NCI-H128 (cell line): ENCODE measurements around the gene FIGNL2.
"Not testable (repeated sequence)": the region's sequence is repeated elsewhere in the genome, so short reads cannot be mapped to it uniquely, and the experiment has no call there.

Experiments used
- DNase-seq: peaks from one replicate; lab custom pipeline; 2025; ENCODE audit not compliant: unreplicated experiment; lab: John Stamatoyannopoulos, UW

Gene FIGNL2

DNA sequence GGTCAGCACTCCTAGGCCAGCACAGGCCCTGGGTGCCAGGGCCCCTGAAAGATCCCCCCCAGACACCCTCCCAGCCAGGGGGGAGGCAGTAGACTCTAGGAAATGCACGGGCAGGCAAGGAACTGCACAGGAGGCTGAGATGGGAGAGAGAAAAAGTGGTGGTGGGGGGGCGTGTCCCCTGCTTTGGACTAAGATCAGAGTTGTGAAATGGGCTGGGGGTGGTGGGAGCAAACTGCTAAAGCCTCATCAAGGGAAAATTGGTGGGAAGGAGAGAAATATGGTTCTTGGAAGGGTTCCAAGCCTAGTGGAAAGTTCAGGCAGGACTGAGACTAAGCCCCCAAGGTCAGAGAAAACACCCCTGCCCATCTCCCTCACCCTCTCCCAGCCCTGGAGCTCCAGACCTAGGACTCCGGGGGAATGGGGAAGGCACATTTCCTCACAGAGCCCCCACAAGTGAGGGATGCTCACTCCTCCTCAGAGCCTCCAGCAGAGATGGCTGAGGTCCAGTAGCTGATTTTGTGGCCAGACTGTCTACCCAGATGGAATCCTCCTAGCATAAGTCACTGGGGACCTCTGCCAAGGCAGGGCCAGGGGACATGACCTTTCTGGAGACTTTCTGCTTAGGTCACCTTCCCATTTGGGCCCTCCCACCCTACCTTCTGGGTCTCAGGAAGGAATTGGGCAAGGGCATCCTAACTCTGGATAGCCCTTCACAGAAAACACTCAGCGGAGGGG is 29.8 kb downstream of the FIGNL2 start:
- no peak for DNase-seq

DNA sequence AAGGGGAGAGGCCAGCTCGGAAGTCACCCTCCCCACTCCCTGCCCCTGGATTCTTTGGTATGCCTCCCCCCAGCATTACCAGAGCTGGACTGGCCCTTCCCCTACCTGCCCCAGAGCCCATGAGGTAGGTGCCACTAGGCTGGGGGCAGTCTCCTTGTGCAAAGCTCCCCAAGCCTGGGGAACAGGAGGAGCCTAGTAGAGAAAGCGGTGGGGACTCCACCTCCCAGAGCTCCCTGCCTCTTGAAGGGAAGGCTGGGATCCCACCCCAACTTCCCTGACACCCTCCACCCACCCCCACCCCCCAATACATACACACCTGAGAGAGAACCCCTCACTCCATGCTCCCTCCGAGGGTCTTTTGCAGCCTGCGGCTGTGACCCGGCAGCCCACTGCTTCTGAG is 30.4 kb downstream of the FIGNL2 start:
- DNase-seq, result no peak

DNA sequence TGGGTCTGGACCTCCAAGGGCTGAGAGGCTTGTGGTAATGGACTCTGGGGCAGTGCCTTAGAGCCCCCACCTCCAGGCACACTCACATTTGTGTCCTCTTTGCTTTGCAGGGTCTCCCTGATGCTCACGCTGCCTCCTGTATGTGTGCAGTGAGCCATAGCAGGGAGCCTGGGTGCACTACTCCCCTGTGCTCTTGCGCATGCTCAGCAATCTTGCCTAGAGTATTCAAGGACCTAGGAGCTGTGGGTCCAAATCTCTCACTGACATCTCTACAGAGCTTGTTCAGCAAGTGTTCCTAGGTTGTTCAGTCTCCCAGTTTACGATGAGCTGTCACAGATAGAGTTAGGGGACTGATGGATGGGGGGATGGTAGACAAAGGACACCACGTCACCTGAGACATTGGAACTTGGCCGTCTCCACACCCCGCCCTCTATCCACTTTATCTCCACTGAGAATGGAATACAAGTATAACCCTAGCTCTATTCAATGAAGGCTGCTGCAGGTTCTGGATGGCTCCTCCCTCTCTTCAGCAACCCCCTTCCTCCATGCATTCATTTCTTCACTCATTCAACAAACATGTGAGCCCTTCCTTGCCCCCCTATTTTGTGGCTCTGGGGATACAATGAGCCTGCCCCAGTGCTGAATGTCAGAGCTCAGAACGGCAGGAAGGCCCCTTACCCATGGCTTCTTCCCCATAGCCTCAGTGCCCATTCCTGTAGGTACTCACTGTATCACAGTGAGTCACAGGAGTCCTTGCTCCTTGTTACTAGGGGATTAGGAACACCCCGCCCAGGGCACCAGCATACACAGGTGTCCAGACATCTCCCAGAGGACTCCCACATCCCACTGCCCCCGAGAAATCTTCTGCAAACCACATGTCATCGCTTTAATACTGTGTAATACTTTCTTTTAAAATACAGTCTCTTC is 31.2 kb downstream of the FIGNL2 start:
- DNase-seq, result no peak

DNA sequence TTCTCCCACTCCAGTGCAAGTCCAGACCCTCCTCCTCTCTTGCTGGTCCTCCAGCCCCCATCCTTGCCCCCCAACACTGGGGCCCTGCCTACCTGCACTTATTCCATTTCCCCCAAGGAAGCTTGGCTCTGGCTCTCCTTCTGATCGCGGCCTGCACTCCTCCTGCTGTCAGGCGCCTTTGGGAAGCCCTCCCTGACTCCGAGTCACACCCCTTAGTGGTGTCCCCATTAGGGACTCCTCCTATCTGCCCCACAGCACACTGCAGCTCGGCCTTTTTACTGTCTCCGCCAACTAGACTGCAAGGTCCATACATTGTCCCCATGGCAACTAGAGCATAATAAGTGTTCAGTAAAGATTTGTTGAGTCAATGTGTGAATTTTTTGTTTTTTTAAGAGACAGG is 32.9 kb downstream of the FIGNL2 start:
- no peak for DNase-seq

DNA sequence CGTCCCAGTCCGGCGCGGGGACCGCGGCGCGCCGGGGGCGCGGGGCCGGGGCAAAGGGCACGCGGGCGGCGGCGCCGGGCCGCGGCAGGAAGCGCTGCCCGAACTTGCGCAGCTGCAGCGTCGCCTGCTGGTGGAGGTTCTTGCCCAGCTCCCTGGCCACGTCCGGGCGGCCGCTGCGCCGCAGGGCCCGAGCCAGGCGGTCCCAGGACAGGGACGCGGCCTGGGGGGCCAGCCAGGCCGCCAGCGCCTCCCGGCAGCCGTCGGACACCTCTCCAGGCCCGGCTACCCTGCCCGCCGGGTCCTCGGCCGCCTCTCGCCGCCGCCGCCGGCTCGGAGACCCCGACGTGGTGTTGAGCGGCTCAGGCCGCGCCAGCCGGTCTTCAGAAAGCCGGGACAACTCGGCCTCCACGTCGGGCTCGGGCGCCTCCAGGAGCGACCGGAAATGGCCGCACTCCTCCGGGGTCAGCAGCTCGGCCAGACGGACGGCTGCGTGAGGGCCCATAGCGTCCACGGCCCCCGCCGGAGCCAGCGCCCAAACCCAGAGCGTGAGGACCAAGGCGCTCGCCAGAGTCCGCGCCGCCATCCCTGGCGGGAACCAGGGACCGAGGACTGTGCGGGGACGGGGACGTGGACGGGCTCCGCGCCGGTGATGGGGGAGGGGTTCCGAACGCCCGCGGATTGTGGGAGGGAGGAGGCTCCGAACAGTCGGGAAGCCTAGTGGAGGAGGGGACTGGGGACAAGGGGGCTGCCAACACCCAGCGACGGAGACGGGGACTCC is 34.0 kb downstream of the FIGNL2 start:
- no peak for DNase-seq

DNA sequence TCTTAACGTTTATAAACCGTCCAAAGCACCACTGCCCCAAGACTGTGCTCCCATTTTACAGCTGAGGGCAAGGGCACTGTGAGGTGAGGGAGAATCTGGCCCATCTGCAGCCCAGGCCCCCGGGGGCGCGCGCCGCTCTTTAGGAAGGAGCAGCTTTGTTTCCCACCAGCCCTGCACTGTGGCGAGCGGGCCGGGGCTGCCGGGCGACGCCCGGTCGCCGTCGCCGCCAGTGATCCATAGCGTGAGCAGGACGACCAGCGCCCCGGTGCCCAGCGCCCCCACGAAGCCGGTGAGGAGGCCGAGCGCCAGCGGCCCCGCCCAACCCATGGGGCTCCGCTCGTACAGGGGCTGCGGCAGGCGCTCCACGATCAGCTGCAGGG is 34.6 kb downstream of the FIGNL2 start:
- DNase-seq, result no peak

DNA sequence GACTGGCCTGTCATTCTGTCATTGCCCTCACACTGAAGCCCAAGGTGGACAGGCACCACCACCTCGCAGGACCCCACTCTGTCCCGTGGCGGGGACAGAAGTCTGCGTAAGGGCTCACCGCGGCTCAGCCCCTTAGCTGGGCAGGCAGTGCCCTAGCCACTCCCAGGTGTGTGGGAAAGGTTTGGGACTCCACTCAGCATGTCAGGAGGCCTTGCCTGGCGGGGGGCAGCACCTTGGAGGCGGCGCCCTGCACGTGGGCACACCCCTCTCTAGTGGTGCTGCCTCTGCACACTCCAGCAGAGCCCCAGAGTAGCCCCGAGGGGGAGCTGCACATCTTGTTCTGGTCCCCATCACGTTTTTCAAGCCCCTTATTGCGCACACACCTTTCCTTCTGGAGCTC is 35.6 kb downstream of the FIGNL2 start:
- no peak for DNase-seq

DNA sequence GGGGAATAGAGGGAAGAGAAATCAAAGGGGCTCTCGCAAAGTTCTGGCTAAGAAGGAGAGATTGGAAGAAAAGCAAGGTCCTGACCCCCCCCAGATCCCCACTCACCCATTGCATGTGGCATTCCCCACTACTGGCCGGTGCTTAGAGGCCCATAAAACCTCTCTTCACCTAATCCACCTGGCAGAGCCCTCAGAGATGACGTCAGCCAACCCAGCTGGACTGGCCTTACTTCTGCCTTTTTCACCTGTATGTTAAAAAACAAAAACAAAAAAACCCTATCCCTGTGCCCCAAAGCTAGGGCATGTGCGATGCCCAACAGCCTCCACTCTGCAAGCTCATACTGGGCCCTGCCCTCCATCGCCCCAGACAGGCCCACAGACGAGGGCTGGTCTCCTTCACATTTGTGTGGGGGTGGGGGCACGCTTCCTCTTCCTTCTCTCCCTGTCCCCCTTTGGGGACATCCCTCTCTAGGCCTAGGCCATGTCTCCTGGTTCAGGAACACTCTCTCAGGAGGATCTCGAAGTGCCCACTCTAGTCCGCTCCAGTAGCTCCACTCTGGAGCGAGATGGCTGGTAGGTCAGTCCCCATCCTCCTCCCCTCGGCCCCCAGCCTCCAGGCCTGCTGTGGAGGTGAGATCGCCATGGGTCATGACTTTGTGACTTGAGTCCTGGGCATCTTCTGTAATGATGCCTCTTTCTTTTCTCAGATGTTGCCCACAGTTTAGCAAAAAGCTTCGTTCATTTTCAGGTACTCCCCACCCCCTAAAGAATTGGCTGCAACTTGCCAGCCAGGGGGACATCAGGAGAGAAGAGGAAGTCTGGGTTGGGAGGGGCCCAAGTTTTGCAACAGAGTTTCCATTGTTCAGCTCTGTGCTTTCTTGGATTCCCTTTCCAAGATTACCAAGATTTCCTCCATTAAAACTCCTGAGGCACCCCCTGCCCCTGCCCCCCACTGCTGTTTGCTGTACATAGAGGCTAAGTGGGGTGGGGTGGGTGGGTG is 37.0 kb downstream of the FIGNL2 start:
- no peak for DNase-seq

DNA sequence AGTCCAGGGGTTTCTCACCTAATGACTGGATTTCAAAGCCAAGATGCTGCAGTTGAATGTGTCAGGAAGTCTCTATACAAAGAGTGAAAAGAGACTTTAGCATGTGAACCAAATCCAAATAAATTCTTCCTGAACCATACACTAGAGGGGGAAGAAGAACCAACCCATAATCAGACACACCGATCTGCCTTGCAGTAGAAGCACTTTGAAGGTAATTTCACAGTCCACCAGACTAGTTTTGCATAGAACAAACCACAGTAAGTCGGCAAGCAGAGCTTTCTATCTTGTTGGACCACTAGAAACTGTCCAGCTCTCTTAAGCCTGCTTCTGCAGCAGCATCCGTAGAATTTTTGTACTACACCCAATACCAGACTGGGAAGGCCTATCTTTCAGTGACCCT is 39.3 kb downstream of the FIGNL2 start:
- no peak for DNase-seq

DNA sequence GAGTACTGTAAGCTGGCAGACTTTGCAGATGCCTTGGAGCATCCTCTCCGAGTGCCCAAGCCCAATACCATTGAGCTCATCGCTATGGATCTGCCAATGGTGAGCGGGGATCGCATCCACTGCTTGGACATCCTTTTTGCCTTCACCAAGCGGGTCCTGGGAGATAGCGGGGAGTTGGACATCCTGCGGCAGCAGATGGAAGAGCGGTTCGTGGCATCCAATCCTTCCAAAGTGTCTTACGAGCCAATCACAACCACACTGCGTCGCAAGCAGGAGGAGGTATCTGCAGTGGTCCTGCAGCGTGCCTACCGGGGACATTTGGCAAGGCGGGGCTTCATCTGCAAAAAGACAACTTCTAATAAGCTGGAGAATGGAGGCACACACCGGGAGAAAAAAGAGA is 41.6 kb downstream of the FIGNL2 start:
- no peak for DNase-seq

DNA sequence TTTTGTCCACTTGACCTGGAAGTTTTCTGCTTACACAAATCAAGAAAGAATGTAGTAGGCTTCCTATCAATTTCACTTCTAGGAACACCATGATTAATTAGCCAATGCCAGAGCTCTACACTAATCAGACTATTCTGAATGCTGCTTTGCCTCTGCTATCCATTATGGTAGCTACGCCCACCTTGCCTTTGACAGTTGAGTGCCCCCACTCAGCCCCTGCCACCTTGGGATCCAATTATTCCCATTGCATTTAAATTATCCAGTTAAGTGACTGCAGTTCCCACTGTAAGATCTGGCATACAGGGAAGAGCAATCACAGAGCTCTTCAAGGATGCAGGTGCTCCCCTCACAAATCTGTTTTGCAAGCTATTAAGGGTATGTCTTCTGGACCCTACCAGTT is 47.5 kb downstream of the FIGNL2 start:
- DNase-seq, result no peak

DNA sequence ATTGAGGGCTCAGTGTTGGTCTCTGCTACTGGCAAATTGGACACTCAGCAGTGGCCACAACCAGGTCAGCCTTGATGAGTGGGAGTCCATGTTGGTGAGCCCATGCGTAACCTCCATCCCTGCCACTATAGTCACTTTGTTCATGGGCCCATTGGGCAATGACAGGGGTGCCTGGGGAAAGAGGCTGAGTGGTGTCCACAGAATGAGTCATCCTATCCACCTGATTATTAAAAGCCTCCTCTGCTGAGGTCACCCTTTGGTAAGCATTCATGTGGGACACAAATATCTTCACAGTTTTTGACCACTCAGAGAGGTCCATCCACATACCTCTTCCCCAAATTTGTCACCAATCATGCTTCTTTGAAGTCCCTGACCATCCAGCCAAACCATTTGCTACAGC is 50.0 kb downstream of the FIGNL2 start:
- DNase-seq, result no peak

DNA sequence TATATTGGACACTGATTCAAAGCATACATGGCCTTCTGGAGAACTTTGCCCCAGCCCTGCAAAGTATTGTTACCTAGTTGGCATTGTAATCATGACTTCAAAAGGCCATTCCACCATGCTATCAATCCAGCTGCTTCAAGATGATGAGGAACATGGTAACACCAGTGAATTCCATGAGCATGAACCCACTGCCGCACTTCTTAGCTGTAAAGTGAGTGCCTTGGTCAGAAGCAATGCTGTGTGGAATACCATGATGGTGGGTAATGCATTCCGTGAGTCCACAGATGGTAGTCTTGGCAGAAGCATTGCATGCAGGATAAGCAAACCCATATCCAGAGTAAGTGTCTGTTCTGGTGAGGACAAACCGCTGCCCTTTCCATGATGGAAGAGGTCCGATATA is 50.5 kb downstream of the FIGNL2 start:
- not testable (repeated sequence) for DNase-seq

DNA sequence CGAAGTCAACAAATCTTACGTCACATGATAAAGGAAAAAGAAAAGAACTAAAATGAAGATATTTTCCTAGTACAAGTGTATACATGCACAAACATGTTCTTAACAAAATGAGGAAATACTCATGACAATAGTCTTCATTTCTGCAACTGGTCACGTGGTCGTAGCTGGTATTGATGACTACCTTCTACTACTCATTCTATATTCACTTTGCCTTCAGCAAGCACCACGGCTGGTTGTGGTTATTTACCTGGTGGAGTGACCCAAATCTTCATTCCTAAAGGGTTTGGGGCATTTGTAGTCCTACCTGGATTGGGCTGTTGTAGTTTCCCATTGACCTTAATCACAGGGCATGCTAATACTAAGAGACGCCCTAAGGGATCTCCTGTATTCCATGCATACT is 51.2 kb downstream of the FIGNL2 start:
- DNase-seq, result no peak

DNA sequence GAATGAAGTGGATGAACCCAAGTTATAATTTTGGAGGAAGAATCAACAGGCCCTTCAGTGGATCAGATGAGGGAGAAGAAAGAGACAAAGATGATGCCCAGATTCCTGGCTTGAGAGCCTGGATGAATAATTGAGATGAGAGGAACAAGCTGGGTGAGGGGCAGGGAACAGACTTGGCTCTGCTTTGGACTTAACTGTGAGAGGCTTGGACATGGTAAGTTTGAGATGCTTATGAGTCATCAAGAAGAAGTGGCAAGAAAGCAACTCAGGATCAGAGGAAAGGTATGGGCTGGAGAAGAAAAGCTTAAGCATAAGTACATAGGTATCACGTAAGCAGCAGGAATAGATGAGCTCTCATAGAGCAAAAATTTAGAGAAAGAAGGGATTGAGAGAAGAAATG is 55.3 kb downstream of the FIGNL2 start:
- DNase-seq, result no peak

DNA sequence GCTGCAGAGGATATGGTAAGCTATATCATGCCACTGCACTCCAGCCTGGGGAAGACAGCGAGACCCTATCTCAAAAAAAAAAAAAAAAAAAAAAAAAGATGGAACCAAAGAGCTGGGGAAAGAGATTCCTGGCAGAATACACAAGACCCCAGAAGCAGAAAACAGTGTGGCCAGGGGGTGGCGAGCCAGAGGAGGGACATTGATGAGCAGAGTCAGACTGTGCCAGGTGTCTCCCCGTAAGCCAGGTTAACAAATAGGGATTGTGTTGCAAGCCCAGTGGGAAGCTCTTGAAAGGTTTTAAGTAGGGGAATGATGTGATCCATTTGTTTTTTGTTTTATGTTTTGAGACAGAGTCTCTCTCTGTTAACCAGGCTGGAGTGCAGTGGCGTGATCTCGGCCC is 56.1 kb downstream of the FIGNL2 start:
- DNase-seq, result no peak

DNA sequence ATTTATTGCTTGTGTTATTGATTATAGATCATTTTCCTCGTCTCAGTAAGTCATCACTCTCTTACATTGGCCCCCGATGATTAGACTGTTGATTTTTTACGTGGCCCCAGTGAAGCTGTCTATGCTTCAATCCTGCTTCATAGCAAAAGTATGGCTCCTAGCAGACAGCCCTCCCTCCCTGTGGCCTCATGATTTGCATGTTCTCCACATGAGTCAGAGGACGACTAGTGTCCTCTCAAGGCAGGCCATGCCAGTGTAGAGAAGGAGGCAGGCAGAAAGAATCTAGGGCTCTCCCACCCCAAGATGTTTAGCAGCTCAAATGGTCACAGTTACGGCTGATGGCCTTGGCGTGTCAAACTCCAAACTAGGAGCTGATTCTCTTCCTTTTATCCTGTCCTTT is 59.6 kb downstream of the FIGNL2 start:
- DNase-seq, result no peak

DNA sequence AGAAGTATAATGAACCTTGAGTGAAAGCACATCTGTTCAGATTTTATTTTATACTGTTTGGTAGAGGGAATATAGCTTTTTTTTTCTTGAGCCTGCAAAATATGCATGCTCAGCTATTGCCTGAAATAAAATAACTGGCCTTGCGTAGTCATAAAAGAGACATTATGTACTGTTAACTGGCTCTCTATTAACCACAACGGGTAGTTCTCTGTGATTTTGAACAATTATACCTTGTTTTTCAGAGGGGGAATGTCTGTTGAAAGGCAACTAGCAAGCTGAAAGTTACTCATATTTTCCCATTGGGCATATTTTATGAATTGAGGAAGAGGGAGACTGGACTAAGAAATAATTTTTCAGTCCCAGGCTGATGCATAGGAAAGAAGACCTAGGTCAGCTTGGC is 62.6 kb downstream of the FIGNL2 start:
- DNase-seq, result no peak

DNA sequence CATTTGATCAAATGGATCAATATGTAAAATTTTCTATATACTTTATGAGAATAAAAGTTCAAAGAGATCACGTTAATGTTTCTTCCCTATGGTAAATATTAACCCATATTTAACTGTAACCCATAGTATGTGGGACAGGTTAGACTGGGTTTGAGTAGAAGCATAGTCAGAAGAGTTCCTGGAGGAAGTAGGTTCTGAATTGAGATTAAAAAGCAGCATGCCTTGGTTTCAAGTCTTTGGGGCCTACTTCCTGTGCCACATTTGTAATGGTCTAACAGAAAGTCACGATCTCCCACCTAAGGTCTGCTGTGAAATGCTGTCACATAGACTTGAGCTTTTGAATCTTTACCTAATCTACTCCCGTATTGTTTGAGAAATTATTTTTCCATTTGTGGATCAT is 63.8 kb downstream of the FIGNL2 start:
- no peak for DNase-seq

DNA sequence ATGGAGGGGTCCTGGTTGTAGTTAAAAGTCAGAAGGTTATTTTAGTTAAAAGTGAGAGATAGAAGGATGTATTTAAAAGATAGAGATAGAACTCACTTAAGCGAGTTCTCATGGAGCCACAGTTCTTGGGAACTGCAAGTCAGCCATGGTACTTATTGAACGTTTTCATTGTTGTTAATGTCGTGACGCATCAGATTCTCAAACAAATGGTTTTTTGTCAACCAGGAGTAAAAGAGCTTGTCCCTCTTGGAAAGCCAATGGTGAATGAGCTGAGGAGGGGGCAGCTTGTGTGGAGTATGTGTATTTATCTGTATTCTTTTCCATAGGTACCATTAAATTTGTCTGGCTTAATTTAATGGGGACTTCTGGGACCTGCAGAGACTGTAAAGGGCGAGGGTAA is 68.6 kb downstream of the FIGNL2 start:
- no peak for DNase-seq

DNA sequence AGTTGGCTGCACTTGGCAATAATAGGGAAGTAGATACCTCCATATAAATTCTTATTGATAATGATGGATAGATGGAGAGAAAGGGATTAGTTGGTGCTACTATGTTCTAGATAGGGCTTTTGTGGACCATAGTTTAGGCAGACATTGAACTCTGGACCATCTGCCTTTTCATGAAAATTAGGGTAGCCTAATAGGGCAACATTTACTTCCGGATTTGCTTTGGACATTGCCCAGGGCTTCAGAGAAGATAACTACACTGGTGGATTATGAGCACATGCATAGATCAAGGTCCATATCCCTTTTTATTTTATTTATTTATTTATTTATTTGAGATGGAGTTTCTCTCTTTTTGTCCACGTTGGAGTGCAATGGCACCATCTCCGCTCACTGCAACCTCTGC is 70.5 kb downstream of the FIGNL2 start:
- DNase-seq, result no peak
